ENCODE results near the gene LRRN2.
"Not testable (repeated sequence)": the region's sequence is repeated elsewhere in the genome, so short reads cannot be mapped to it uniquely, and the experiment has no call there.

LRRN2 gene

DNA sequence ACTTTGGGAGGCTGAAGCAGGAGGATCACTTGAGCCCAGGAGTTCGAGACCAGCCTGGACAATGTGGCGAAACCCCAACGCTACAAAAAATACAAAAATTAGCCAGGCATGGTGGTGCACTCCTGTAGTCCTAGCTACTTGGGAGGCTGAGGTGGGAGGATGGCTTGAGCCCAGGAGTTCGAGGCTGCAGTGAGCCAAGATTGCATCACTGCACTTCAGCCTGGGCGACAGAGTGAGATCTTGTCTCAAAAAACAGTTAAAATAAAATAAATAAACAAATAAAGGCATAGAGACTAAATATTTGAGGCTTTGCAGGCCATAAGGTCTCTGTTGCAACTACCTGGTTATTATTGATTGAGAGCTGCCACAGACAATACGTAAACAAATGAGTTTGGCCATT is 41.9 kb upstream of the LRRN2 start:
- H3K4me1 ChIP-seq (ENCODE audit: control insufficient read depth, insufficient read depth, low read length) = peaks cover 16% of the 10 kb centered on the region
- H3K36me3 ChIP-seq (ENCODE audit: control insufficient read depth, insufficient read depth, low read length); H3K4me3 ChIP-seq (ENCODE audit: low read depth, low read length); H3K27me3 ChIP-seq (ENCODE audit: control insufficient read depth, insufficient read depth, low read length); H3K27ac ChIP-seq (ENCODE audit: low read depth, low read length); H3K9ac ChIP-seq (ENCODE audit: low read depth, low read length); H3K9me3 ChIP-seq (ENCODE audit: control insufficient read depth, insufficient read depth, low read length): not testable (repeated sequence)

DNA sequence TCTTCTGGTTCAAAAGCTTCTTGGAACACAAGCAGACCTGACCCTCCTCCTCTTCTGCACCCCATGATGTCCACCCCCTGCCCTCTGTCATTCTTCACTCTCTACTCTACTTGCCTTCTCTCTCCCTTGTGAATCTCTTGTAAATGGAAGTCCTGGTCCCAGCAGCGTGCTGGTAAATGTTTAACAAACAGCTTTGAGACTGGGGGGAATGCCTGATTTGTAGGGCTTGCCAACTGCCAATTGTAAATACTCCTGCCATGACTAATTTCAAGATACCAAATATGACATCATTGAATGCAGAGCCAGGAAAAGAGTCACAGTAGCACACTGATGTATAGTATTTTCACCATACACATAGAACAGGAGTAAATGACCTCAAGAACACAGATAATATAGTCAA is 40.9 kb upstream of the LRRN2 start:
- Histone ChIP-seq H3K4me1 (ENCODE audit: control insufficient read depth, insufficient read depth, low read length) (peaks cover 10% of the 10 kb centered on the region), H3K4me3 (ENCODE audit: low read depth, low read length) (no peak overlapping the region), H3K9ac (ENCODE audit: low read depth, low read length) (no peak overlapping the region), H3K27ac (ENCODE audit: low read depth, low read length) (no peak overlapping the region), H3K36me3 (ENCODE audit: control insufficient read depth, insufficient read depth, low read length) (no peaks in the 10 kb centered on the region), H3K27me3 (ENCODE audit: control insufficient read depth, insufficient read depth, low read length) (no peaks in the 10 kb centered on the region), H3K9me3 (ENCODE audit: control insufficient read depth, insufficient read depth, low read length) (no peaks in the 10 kb centered on the region)

DNA sequence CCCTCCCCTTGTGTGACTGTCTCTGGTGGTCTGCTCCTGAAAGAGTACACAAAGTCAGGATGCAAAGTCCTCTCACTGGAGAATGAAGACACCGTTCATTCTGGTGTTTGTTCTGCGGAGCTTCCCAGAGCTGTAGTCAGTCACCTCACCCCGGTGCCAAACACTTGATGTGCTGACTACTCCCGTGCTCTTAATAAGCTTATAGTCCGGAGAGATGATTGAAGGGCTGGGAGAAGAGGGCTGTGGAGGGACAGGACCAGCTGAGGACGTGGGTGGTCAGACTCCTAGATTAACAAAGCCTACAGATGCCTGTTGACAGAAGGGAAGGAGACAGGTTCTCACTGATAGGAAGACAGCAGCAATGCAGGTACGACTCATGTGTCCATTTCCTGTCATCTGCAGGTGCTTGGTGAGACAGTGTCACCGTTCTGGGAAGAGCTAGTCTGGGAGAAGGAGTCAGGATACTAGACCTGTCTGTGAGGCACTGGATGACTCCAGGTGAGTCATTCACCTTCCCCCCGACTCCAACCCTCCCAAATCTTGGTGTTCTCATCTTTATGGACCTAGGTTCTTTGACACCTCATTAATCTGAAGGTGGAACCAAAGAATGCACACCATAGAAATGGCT is 40.4 kb upstream of the LRRN2 start:
- no peaks in the 10 kb centered on the region for H3K27me3 ChIP-seq (ENCODE audit: control insufficient read depth, insufficient read depth, low read length)
- H3K4me3 ChIP-seq (ENCODE audit: low read depth, low read length) = no peak overlapping the region
- H3K27ac ChIP-seq (ENCODE audit: low read depth, low read length) = no peak overlapping the region
- no peaks in the 10 kb centered on the region for H3K36me3 ChIP-seq (ENCODE audit: control insufficient read depth, insufficient read depth, low read length)
- H3K9me3 ChIP-seq (ENCODE audit: control insufficient read depth, insufficient read depth, low read length) = no peaks in the 10 kb centered on the region
- H3K4me1 ChIP-seq (ENCODE audit: control insufficient read depth, insufficient read depth, low read length) = peaks cover 5% of the 10 kb centered on the region
- no peak overlapping the region for H3K9ac ChIP-seq (ENCODE audit: low read depth, low read length)

DNA sequence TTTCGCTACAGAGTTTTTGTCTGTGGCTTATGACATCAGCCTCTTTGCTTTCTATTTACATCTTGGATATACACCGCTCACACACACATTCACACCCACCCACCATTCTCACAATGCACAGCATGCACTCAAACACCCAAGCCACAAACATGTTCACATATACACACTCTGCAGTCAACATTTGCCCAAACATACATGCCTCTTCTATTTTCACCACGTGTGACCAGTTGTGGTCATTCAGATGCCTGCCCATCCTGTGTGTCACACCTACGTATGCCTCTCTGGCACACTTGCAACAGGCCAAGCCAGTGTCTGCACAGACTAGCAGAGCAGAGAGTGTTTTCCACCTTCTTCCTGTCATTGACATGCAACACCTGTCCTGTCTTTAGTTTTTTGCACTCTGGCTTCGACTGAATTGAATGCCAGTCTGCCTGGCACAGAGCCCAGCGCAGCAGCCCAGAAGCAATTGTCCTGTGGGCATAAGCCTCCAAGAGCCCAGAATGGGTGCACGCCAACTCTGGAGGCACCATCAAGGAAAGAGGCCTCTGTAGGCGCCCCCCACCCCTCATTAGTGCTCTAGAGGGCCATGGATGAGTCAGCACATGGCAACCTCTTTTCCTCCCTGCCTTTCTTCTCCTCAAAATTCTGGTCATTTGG is 37.7 kb upstream of the LRRN2 start:
- H3K4me1 ChIP-seq (ENCODE audit: control insufficient read depth, insufficient read depth, low read length) = no peaks in the 10 kb centered on the region
- no peak overlapping the region for H3K27ac ChIP-seq (ENCODE audit: low read depth, low read length)
- no peaks in the 10 kb centered on the region for H3K36me3 ChIP-seq (ENCODE audit: control insufficient read depth, insufficient read depth, low read length)
- no peak overlapping the region for H3K9ac ChIP-seq (ENCODE audit: low read depth, low read length)
- no peaks in the 10 kb centered on the region for H3K9me3 ChIP-seq (ENCODE audit: control insufficient read depth, insufficient read depth, low read length)
- peaks cover 3% of the 10 kb centered on the region; the same call in 1 of the 2 replicates for H3K27me3 ChIP-seq (ENCODE audit: control insufficient read depth, insufficient read depth, low read length)
- H3K4me3 ChIP-seq (ENCODE audit: low read depth, low read length) = no peak overlapping the region

DNA sequence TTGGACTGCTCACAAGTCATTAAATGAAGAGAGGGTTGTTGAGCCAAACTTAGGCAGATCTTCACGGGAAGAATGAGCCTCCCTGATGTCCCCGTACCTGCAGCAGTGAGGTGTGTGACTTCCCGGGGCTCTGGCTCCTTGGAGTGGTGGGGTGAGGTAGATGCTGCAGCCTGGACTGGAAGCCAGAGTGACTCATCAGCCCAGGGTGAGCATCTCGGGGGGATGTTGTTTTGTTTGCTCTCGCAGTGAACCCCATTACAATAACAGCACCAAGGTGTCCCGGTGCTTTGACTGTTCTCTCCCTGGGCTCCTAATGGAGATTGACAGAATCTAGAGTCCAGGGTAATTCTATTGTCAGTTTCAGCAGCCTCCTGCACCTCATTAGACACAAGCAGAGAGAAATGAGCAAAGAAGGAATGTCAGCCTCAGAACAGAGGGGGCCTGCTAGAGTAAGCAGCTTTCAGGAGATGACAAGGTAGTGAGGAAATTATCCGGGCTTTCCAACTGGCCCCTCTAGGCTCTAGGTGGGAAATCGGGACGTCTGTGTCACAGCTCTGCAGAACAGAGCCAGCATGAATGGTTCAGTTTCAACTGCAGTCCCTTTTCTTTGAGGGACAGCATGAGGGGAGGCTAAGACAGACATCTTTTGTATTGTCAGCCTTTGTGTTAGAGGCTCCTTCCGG is 36.0 kb upstream of the LRRN2 start:
- Histone ChIP-seq H3K9me3 (ENCODE audit: control insufficient read depth, insufficient read depth, low read length) (no peaks in the 10 kb centered on the region), H3K27me3 (ENCODE audit: control insufficient read depth, insufficient read depth, low read length) (peaks cover 20% of the 10 kb centered on the region), H3K4me1 (ENCODE audit: control insufficient read depth, insufficient read depth, low read length) (no peaks in the 10 kb centered on the region), H3K4me3 (ENCODE audit: low read depth, low read length) (no peak overlapping the region), H3K36me3 (ENCODE audit: control insufficient read depth, insufficient read depth, low read length) (no peaks in the 10 kb centered on the region), H3K27ac (ENCODE audit: low read depth, low read length) (peak overlapping the region; percentile 13), H3K9ac (ENCODE audit: low read depth, low read length) (no peak overlapping the region)

DNA sequence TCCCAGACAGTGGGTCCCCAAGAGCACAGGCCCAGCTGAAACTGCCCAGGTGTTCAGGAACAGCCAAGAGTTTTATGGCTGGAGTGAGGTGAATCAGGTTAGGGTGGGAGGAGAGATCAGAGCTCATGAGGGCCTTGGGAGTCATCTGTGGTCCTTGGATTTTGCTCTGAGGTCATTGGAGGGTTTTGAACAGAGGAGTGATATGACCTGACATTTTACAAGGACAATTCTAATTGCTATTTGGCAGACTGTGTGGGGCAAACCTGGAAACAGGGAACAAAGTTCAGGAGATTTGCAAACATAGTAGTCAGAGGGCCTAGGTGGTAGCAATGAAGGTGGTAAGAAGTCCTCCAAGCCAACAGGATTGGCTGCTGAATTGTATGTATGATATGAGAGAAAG is 31.1 kb upstream of the LRRN2 start:
- Histone ChIP-seq H3K4me3 (ENCODE audit: low read depth, low read length) (no peak overlapping the region), H3K27ac (ENCODE audit: low read depth, low read length) (no peak overlapping the region)

DNA sequence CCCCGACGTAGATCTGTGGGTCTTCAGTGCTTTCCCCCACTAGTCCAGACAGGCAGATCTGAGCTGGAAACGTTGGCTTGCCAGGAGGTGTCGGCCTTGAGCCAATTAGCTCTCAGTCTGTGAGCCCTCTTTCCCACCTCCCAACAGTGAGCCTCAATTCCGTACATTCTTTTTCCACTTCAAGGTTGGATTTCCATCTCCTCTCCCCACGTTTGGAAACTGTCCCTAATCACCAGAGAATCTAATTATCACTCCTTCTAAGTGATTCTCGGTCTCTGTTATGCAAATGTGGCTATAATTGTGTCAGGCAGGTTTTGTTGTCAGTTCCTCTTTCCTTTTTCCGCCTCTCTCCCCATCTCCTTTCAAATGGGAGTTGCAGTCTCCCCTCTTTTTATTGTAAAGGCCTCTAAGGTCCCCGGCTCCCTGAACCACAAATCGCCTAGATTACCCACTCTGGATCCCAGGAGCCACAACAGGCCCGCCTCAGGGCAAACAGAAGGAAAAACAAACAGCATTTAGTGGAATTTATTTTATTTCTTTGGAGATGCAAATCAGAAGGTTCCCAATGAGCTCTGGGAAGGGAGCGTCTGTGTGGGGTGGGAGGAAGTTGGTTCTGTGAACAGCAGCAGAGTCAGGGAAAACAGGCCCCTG is 29.4 kb upstream of the LRRN2 start:
- Histone ChIP-seq H3K4me3 (ENCODE audit: low read depth, low read length) (peak overlapping the region; percentile 29), H3K27me3 (ENCODE audit: control insufficient read depth, insufficient read depth, low read length) (peaks cover 68% of the 10 kb centered on the region)

More for the DNA sequence above, 31.1 kb upstream of the LRRN2 start:
- Histone ChIP-seq H3K36me3 (ENCODE audit: control insufficient read depth, insufficient read depth, low read length) (no peaks in the 10 kb centered on the region), H3K27me3 (ENCODE audit: control insufficient read depth, insufficient read depth, low read length) (peaks cover 58% of the 10 kb centered on the region), H3K9ac (ENCODE audit: low read depth, low read length) (no peak overlapping the region), H3K9me3 (ENCODE audit: control insufficient read depth, insufficient read depth, low read length) (no peaks in the 10 kb centered on the region), H3K4me1 (ENCODE audit: control insufficient read depth, insufficient read depth, low read length) (peaks cover 38% of the 10 kb centered on the region)

DNA sequence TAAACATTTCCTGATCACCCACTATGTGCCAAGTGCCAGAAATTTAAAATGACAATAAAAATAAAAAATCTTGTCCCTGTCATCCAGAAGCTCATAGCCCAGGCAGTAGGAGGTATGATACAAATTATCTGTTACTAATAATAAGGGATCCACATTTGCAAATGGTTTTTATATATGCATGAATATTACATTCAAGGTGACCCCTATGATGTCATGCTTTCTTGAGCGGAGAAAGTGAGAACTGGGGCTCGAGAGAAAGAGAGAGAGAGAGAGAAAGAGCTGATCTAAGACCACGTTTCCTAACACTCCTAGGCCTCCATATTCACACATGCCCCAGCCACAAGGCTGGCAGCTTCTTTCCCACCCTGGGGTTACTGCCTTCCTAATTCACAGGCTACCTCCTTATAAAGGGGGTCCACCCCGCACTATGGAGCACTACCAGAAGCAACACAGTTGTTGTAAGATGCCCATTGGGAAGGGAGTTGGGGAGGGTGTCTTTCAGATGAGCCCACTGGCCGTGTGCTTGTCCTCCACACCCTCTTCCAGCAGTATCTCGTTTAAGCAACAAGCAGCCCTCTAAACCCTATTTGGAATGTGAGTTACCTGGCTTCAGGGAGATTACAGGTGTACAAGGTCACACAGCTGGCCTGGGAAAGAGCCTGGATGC is 28.8 kb upstream of the LRRN2 start:
- Histone ChIP-seq H3K4me1 (ENCODE audit: control insufficient read depth, insufficient read depth, low read length) (peaks cover 60% of the 10 kb centered on the region), H3K27ac (ENCODE audit: low read depth, low read length) (peak overlapping the region; percentile 84), H3K9ac (ENCODE audit: low read depth, low read length) (no peak overlapping the region), H3K4me3 (ENCODE audit: low read depth, low read length) (peak overlapping the region; percentile 29), H3K36me3 (ENCODE audit: control insufficient read depth, insufficient read depth, low read length) (no peaks in the 10 kb centered on the region), H3K27me3 (ENCODE audit: control insufficient read depth, insufficient read depth, low read length) (peaks cover 74% of the 10 kb centered on the region), H3K9me3 (ENCODE audit: control insufficient read depth, insufficient read depth, low read length) (no peaks in the 10 kb centered on the region)

More for the DNA sequence above, 29.4 kb upstream of the LRRN2 start:
- Histone ChIP-seq H3K9me3 (ENCODE audit: control insufficient read depth, insufficient read depth, low read length) (no peaks in the 10 kb centered on the region), H3K27ac (ENCODE audit: low read depth, low read length) (peak overlapping the region; percentile 84), H3K9ac (ENCODE audit: low read depth, low read length) (no peak overlapping the region), H3K36me3 (ENCODE audit: control insufficient read depth, insufficient read depth, low read length) (no peaks in the 10 kb centered on the region), H3K4me1 (ENCODE audit: control insufficient read depth, insufficient read depth, low read length) (peaks cover 53% of the 10 kb centered on the region)

DNA sequence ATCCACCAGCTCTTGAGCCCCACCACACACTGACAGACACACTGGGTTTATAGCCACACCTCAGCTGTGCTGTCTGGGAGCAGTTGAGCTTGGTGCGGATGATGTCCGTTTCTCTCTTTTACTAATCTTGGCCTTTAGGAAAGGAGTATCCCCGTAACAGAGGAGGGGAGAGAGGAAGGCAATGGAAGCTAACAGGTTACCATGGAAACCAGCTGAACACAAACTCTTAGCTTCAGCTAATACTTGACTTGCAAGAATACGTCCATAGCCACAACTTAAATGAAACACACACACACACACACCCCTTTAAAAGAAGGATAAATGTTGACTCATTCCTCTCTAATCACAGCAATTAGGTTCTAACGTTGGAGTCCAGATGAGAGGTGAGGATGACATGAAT is 28.0 kb upstream of the LRRN2 start:
- Histone ChIP-seq H3K4me3 (ENCODE audit: low read depth, low read length) (no peak overlapping the region), H3K9me3 (ENCODE audit: control insufficient read depth, insufficient read depth, low read length) (no peaks in the 10 kb centered on the region), H3K4me1 (ENCODE audit: control insufficient read depth, insufficient read depth, low read length) (peaks cover 68% of the 10 kb centered on the region), H3K27me3 (ENCODE audit: control insufficient read depth, insufficient read depth, low read length) (peaks cover 82% of the 10 kb centered on the region), H3K9ac (ENCODE audit: low read depth, low read length) (no peak overlapping the region), H3K27ac (ENCODE audit: low read depth, low read length) (no peak overlapping the region), H3K36me3 (ENCODE audit: control insufficient read depth, insufficient read depth, low read length) (no peaks in the 10 kb centered on the region)

DNA sequence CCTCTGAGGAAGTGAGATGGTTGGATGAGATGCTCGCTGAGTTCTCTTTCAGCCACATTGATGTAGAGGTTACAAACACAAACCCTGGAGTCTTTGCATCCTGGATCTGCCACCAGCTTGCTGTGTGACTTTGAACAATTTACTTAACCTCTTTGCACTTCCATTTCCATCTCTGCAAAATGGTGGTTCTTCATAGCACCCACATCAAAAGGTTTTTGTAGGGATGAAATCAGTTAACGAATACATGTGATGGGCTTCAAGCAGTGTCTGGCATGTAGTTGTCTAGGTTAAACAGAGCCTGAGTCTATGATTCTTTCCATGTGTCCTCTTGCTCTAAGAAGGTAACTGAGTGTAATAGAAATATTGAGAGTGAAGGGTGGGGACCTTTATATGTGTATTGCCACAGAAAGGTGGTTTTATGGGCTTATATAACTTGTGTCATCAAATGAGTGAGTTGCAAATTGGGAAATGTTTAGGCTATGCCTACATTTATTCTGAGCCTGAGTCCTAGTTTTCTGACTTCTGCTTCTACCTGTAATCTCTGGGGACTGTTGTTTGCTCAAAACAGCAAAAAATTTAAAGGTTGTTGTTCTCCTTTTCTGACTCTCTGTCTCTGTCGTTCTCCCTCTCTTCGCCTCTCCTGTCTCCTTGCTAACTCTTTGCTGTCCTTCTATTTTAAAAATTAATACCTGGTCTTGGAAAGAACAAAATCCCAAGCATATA is 27.3 kb upstream of the LRRN2 start:
- Histone ChIP-seq H3K9ac (ENCODE audit: low read depth, low read length) (no peak overlapping the region), H3K27ac (ENCODE audit: low read depth, low read length) (no peak overlapping the region), H3K36me3 (ENCODE audit: control insufficient read depth, insufficient read depth, low read length) (no peaks in the 10 kb centered on the region), H3K4me1 (ENCODE audit: control insufficient read depth, insufficient read depth, low read length) (peaks cover 69% of the 10 kb centered on the region), H3K27me3 (ENCODE audit: control insufficient read depth, insufficient read depth, low read length) (peaks cover 82% of the 10 kb centered on the region), H3K4me3 (ENCODE audit: low read depth, low read length) (no peak overlapping the region), H3K9me3 (ENCODE audit: control insufficient read depth, insufficient read depth, low read length) (no peaks in the 10 kb centered on the region)

Data from HUES48 (cell line).